Measurements from ENCODE around the gene PRSS2. TPM values are rescaled to one million over a fixed set of nuclear protein-coding genes. Genes with fewer than 3 reads are reported as not detected.

The PRSS2 gene
- total RNA-seq, 1 donor from 2014 or later, result not detected

DNA sequence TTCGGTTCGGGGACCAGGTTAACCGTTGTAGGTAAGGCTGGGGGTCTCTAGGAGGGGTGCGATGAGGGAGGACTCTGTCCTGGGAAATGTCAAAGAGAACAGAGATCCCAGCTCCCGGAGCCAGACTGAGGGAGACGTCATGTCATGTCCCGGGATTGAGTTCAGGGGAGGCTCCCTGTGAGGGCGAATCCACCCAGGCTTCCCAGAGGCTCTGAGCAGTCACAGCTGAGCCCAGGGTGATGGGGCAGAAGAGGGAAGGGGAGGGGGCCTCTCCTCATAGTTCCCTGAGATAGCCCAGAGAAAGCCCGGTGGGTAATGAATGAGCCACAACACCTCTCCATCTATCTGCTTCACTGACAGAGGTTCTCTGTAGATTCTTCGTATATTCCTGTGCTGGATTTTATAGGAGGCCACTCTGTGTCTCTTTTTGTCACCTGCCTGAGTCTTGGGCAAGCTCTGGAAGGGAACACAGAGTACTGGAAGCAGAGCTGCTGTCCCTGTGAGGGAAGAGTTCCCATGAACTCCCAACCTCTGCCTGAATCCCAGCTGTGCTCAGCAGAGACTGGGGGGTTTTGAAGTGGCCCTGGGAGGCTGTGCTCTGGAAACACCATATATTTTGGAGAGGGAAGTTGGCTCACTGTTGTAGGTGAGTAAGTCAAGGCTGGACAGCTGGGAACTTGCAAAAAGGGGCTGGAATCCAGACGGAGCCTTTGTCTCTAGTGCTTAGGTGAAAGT, 16.4 kb downstream of the PRSS2 start:
- no peak for DNase-seq (ENCODE audit: low spot score in 2 of 2, unreplicated experiment in 2 of 2)
- Mint-ChIP-seq H3K4me3 (no peak overlapping the region), H3K9me3 (no peaks in the 10 kb centered on the region), H3K36me3 (no peaks in the 10 kb centered on the region), H3K27me3 (ENCODE audit: low read depth) (peaks cover 20% of the 10 kb centered on the region), H3K4me1 (peaks cover 4% of the 10 kb centered on the region), H3K27ac (no peak overlapping the region)
- TF ChIP-seq, protein P1, sequence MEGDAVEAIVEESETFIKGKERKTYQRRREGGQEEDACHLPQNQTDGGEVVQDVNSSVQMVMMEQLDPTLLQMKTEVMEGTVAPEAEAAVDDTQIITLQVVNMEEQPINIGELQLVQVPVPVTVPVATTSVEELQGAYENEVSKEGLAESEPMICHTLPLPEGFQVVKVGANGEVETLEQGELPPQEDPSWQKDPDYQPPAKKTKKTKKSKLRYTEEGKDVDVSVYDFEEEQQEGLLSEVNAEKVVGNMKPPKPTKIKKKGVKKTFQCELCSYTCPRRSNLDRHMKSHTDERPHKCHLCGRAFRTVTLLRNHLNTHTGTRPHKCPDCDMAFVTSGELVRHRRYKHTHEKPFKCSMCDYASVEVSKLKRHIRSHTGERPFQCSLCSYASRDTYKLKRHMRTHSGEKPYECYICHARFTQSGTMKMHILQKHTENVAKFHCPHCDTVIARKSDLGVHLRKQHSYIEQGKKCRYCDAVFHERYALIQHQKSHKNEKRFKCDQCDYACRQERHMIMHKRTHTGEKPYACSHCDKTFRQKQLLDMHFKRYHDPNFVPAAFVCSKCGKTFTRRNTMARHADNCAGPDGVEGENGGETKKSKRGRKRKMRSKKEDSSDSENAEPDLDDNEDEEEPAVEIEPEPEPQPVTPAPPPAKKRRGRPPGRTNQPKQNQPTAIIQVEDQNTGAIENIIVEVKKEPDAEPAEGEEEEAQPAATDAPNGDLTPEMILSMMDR (IDR thresholded peaks at IDR 0.05; ENCODE audit: unreplicated experiment), result no peak

DNA sequence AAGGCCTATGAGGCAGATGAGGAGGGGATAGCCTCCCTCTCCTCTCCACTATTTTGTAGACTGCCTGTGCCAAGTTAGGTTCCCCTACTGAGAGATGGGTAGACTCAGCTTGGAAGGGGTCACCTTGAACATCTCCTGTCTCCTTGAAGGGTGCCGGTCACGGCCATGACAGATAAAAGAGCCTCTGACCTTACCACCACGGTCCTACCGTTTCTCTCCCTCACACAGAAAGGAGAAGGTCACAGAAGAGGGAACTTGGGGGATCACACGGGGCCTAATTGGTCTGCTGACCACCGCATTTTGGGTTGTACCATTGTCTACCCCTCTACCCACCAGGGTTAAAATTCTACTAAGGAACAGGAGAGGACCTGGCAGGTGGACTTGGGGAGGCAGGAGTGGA, 17.0 kb downstream of the PRSS2 start:
- no peak overlapping the region for H3K27ac Mint-ChIP-seq
- H3K4me1 Mint-ChIP-seq, result peaks cover 4% of the 10 kb centered on the region
- H3K27me3 Mint-ChIP-seq (ENCODE audit: low read depth), result peaks cover 21% of the 10 kb centered on the region
- H3K36me3 Mint-ChIP-seq, result no peaks in the 10 kb centered on the region
- no peak overlapping the region for H3K4me3 Mint-ChIP-seq
- DNase-seq (ENCODE audit: low spot score in 2 of 2, unreplicated experiment in 2 of 2), result no peak
- H3K9me3 Mint-ChIP-seq, result no peaks in the 10 kb centered on the region
- TF ChIP-seq, protein P1 (IDR thresholded peaks at IDR 0.05; ENCODE audit: unreplicated experiment), result no peak

DNA sequence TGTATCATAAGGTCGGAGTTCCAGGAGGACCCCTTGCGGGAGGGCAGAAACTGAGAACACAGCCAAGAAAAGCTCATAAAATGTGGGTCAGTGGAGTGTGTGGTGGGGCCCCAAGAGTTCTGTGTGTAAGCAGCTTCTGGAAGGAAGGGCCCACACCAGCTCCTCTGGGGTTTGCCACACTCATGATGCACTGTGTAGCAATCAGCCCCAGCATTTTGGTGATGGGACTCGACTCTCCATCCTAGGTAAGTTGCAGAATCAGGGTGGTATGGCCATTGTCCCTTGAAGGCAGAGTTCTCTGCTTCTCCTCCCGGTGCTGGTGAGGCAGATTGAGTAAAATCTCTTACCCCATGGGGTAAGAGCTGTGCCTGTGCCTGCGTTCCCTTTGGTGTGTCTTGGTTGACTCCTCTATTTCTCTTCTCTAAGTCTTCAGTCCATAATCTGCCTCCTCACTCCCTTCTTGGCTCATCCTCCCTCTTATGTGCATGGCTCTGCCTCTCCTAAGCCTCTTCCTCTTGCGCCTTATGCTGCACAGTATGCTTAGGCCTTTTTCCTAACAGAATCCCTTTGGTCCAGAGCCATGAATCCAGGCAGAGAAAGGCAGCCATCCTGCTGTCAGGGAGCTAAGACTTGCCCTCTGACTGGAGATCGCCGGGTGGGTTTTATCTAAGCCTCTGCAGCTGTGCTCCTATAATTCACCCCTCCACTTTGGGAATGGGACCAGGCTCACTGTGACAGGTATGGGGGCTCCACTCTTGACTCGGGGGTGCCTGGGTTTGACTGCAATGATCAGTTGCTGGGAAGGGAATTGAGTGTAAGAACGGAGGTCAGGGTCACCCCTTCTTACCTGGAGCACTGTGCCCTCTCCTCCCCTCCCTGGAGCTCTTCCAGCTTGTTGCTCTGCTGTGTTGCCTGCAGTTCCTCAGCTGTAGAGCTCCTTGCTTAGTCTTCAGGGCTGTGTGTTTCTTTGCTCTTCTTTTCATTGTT, 17.8 kb downstream of the PRSS2 start:
- H3K9me3 Mint-ChIP-seq, result no peaks in the 10 kb centered on the region
- no peak for DNase-seq (ENCODE audit: low spot score in 2 of 2, unreplicated experiment in 2 of 2)
- H3K27ac Mint-ChIP-seq, result no peak overlapping the region
- H3K36me3 Mint-ChIP-seq, result no peaks in the 10 kb centered on the region
- TF ChIP-seq, protein P1 (IDR thresholded peaks at IDR 0.05; ENCODE audit: unreplicated experiment), result no peak
- H3K4me1 Mint-ChIP-seq, result no peaks in the 10 kb centered on the region
- H3K27me3 Mint-ChIP-seq (ENCODE audit: low read depth), result peaks cover 24% of the 10 kb centered on the region
- H3K4me3 Mint-ChIP-seq, result no peak overlapping the region

DNA sequence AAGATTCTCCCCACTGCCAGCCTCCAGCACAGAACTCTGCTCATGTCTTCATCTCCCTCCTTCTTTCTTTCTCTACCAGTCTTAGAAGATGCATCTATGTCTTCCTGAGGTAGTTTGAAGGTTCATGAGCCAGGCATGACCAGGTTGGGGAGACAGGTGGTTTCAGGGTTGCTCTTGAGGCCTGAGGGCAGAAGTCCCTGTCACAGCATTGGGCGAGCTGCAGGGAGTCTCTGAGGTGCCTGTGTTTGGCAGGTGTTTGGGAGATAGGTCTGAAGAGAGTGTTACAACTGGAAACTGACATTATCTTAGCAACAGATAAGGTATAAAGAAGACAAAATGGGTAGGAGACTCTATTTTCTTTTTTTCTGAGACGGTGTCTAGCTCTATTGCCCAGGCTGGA, 18.7 kb downstream of the PRSS2 start:
- H3K27me3 Mint-ChIP-seq (ENCODE audit: low read depth), result peaks cover 32% of the 10 kb centered on the region
- no peak overlapping the region for H3K27ac Mint-ChIP-seq
- DNase-seq (ENCODE audit: low spot score in 2 of 2, unreplicated experiment in 2 of 2), result no peak
- H3K4me1 Mint-ChIP-seq, result no peaks in the 10 kb centered on the region
- no peak overlapping the region for H3K4me3 Mint-ChIP-seq
- TF ChIP-seq, protein P1 (IDR thresholded peaks at IDR 0.05; ENCODE audit: unreplicated experiment), result no peak
- no peaks in the 10 kb centered on the region for H3K9me3 Mint-ChIP-seq
- no peaks in the 10 kb centered on the region for H3K36me3 Mint-ChIP-seq

DNA sequence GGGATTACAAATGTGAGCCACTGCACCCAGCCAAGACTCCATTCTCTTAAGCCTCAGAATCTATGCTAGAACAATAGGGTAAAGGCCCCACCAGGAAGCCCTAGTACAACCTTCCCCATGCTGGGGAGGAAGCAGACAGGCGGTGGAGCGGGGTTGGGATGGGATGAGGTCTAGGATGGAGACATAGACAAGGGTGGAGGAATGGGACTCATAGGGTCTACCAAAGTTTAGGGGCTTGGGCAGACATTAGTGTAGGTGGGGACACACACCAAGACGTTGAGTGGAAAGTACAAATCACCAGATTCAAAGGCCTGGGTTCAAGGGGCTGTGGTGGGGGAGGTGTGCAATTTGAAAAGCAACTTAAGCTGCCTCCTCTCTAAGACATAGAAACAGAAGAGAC, 19.3 kb downstream of the PRSS2 start:
- no peak for DNase-seq (ENCODE audit: low spot score in 2 of 2, unreplicated experiment in 2 of 2)
- no peak overlapping the region for H3K4me3 Mint-ChIP-seq
- TF ChIP-seq, protein P1 (IDR thresholded peaks at IDR 0.05; ENCODE audit: unreplicated experiment), result no peak
- no peaks in the 10 kb centered on the region for H3K36me3 Mint-ChIP-seq
- H3K27ac Mint-ChIP-seq, result no peak overlapping the region
- no peaks in the 10 kb centered on the region for H3K9me3 Mint-ChIP-seq
- no peaks in the 10 kb centered on the region for H3K4me1 Mint-ChIP-seq
- H3K27me3 Mint-ChIP-seq (ENCODE audit: low read depth), result peaks cover 38% of the 10 kb centered on the region

All from mesothelial cell of epicardium (in vitro differentiated cells).